OCI-LY3 (cell line): ENCODE results near the gene ZNRF1.

Experiments
- H2AFZ ChIP-seq: fragments of 200-600, 300-600 bp; shearing (Covaris generic); 2 replicates; pipeline ENCODE4 v1.6.0; 2014; ENCODE audit warnings: antibody characterized with exemption, low read depth, low read length
- H3K27ac ChIP-seq: fragments of 200-600, 300-600 bp; sonication (generic); 2 replicates; pipeline ENCODE4 v1.5.1; 2014; ENCODE audit warnings: mild to moderate bottlenecking, low read length, moderate library complexity, mixed read lengths
- H3K27me3 ChIP-seq: fragments of 200-600, 300-600 bp; sonication (generic); 2 replicates; pipeline ENCODE4 v1.6.1; 2014; ENCODE audit warnings: low read depth, low read length, mixed read lengths
- H3K36me3 ChIP-seq: fragments of 200-600, 300-600 bp; sonication (generic); replicated peaks from 2 replicates; pipeline ENCODE3; 2014; ENCODE audit warnings: low read depth, low read length, mixed read lengths
- H3K4me1 ChIP-seq: fragments of 300-600, 200-600 bp; sonication (generic); 2 replicates; pipeline ENCODE4 v1.6.1; 2014; ENCODE audit warnings: low read length, mixed read lengths
- H3K4me2 ChIP-seq: fragments of 200-600, 300-600 bp; sonication (generic); 2 replicates; pipeline ENCODE4 v1.6.1; 2014; ENCODE audit warnings: low read length, mixed read lengths
- H3K4me3 ChIP-seq: fragments of 300-600, 200-600 bp; sonication (generic); 2 replicates; pipeline ENCODE4 v1.5.1; 2014; ENCODE audit warnings: antibody characterized with exemption, mild to moderate bottlenecking, low read length, moderate library complexity
- H3K79me2 ChIP-seq: fragments of 300-600, 200-600 bp; shearing (Covaris generic); 2 replicates; pipeline ENCODE4 v1.6.1; 2014; ENCODE audit warnings: mild to moderate bottlenecking, low read length, mixed read lengths
- H3K9ac ChIP-seq: fragments of 300-600, 200-600 bp; shearing (Covaris generic); 2 replicates; pipeline ENCODE4 v1.6.0; 2014; ENCODE audit warnings: mild to moderate bottlenecking, low read length, moderate library complexity
- H3K9me3 ChIP-seq: fragments of 200-600, 300-600 bp; shearing (Covaris generic); 2 replicates; pipeline ENCODE4 v1.6.1; 2014; ENCODE audit warnings: low read length, mixed read lengths; ENCODE audit not compliant: insufficient read depth
- H4K20me1 ChIP-seq: fragments of 200-600, 300-600 bp; sonication (generic); 2 replicates; pipeline ENCODE4 v1.6.1; 2016; ENCODE audit warnings: low read length, mixed read lengths; ENCODE audit not compliant: insufficient read depth
- EZH2phosphoT487 ChIP-seq: fragments of 200-600 bp; shearing (Covaris generic); IDR thresholded peaks from 2 replicates; pipeline ENCODE4 v1.6.1; 2018; ENCODE audit warnings: antibody characterized with exemption, mixed run types, low read depth
- TF ChIP-seq, protein P1 (sequence below): fragments of 200-600, 300-600 bp; sonication (generic); IDR thresholded peaks from 2 replicates; pipeline ENCODE4 v1.5.1; 2014; ENCODE audit warnings: antibody characterized with exemption, low read length, low read depth

Gene ZNRF1

DNA sequence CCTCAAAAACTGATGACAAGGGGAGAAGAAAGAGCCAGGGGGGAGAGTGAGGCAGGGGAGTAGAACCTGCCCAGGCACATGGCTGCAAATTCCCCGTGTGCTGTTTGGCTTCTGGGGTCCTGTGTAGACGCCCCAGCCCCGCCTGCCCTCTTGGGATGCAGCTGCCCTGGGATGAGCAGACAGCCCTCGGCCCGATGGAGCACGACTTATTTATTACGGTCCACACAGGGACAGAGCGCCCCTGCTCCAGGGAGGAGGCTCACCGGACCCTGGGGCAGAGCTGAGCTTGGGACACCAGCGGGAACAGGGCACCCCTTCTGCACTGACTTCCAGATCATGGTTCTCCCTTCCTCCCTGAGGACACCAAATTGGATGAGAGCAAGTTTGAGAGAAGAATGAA lies 108.7 kb downstream of the ZNRF1 start:
- H2AFZ ChIP-seq = no peak overlapping the region
- H3K79me2 ChIP-seq = no peaks in the 10 kb centered on the region
- TF ChIP-seq, protein P1, sequence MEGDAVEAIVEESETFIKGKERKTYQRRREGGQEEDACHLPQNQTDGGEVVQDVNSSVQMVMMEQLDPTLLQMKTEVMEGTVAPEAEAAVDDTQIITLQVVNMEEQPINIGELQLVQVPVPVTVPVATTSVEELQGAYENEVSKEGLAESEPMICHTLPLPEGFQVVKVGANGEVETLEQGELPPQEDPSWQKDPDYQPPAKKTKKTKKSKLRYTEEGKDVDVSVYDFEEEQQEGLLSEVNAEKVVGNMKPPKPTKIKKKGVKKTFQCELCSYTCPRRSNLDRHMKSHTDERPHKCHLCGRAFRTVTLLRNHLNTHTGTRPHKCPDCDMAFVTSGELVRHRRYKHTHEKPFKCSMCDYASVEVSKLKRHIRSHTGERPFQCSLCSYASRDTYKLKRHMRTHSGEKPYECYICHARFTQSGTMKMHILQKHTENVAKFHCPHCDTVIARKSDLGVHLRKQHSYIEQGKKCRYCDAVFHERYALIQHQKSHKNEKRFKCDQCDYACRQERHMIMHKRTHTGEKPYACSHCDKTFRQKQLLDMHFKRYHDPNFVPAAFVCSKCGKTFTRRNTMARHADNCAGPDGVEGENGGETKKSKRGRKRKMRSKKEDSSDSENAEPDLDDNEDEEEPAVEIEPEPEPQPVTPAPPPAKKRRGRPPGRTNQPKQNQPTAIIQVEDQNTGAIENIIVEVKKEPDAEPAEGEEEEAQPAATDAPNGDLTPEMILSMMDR = no peak
- no peak for TF ChIP-seq EZH2phosphoT487
- H3K27me3 ChIP-seq = peaks cover 6% of the 10 kb centered on the region; the same call in 1 of the 2 replicates
- H4K20me1 ChIP-seq = no peaks in the 10 kb centered on the region
- no peak overlapping the region for H3K27ac ChIP-seq
- no peak overlapping the region for H3K4me2 ChIP-seq
- H3K9ac ChIP-seq = no peak overlapping the region
- no peaks in the 10 kb centered on the region for H3K36me3 ChIP-seq
- H3K9me3 ChIP-seq = no peaks in the 10 kb centered on the region
- H3K4me3 ChIP-seq = no peak overlapping the region
- peaks cover 24% of the 10 kb centered on the region for H3K4me1 ChIP-seq

DNA sequence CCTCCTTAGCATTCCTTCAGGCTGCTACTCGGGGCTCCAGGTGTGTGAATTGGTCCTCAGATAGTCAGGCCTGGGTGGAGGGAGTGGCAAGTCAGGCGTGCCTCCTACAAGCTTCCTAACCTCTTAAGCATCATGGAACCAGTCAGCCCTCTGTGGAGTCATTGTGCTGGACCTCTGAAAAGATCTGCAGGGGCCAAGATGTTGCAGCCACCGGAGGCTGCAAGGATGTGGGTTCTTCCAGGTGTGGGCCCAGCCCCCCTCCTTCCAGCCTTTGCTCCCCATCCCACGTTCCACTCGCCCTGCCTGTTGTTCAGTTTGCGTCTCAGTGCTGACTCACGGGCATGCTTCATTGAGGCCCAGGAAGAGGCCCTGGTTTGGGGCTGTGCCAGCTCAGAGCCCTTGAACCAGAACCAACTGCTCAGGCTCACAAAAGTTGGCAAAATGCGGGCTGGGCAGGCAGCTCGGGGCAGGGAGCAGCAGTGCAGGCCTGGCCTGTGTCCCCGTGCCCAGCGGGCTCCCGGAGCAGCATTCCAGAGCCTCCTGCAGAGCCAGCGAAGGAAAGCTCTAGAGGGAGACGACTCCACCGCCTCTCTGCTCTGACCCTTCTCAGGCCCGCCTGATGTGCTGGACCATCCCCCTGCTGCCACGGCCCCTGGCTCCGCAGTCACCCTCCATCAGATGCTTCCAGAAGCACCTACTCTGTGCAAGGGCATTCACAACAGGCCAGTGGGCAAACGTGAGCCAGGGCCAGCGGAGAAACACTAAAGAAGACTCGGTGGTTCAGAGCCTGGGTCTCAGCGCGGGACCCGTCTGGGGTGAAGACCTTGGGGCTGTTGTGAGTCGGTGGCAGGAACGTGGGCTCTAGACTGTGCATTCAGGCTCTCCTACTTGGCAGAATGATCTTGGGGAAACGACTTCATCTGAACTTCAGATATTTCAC lies 110.2 kb downstream of the ZNRF1 start:
- Histone ChIP-seq H2AFZ (no peak overlapping the region), H3K27ac (no peak overlapping the region), H3K27me3 (peaks cover 12% of the 10 kb centered on the region; the same call in 1 of the 2 replicates), H3K4me2 (no peak overlapping the region), H3K9ac (no peak overlapping the region), H4K20me1 (no peaks in the 10 kb centered on the region), H3K36me3 (no peaks in the 10 kb centered on the region), H3K9me3 (no peaks in the 10 kb centered on the region), H3K79me2 (no peaks in the 10 kb centered on the region), H3K4me1 (peaks cover 24% of the 10 kb centered on the region), H3K4me3 (no peak overlapping the region)
- no peak for TF ChIP-seq EZH2phosphoT487
- TF ChIP-seq, protein P1 = no peak

DNA sequence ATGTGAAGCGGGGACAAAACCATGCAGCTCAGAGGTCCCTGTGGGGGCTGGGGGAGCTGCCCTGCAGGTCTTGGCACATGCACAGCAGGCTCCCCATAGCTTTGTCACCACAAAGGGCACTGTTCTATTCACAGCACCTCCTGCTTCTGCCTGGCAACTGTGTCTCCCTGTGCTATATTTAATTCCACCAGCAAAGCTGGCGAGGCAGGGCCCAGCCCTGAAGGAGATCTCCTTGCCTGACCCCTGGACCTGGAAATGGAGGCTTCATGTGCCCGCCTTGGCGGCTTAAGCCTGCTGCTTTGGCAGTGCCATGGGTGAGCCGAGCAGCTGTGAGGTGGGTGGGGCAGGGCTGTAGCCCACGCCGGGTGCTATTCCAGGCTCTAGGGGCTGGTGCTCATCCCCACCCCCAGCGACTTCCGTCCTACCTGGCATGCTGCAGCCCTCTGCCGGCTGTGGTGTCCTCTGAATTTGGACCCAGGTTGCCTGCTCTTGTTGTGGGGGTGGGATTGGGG lies 111.0 kb downstream of the ZNRF1 start:
- no peaks in the 10 kb centered on the region for H3K9me3 ChIP-seq
- peaks cover 24% of the 10 kb centered on the region for H3K4me1 ChIP-seq
- H3K4me3 ChIP-seq = no peak overlapping the region
- peaks cover 12% of the 10 kb centered on the region; the same call in 1 of the 2 replicates for H3K27me3 ChIP-seq
- TF ChIP-seq, protein P1 = no peak
- TF ChIP-seq EZH2phosphoT487 = no peak
- H2AFZ ChIP-seq = no peak overlapping the region
- H3K27ac ChIP-seq = no peak overlapping the region
- no peak overlapping the region for H3K4me2 ChIP-seq
- no peaks in the 10 kb centered on the region for H3K79me2 ChIP-seq
- no peaks in the 10 kb centered on the region for H3K36me3 ChIP-seq
- no peaks in the 10 kb centered on the region for H4K20me1 ChIP-seq
- H3K9ac ChIP-seq = no peak overlapping the region
